HG03342 (cell line): ENCODE data around the gene KLC1.

Experiments used
- ATAC-seq: cut with Tn5 transposase; IDR thresholded peaks from one replicate; pipeline ENCODE4 v1.9.1; 2021; ENCODE audit warnings: mild to moderate bottlenecking, moderate library complexity; ENCODE audit not compliant: unreplicated experiment

KLC1 gene

DNA sequence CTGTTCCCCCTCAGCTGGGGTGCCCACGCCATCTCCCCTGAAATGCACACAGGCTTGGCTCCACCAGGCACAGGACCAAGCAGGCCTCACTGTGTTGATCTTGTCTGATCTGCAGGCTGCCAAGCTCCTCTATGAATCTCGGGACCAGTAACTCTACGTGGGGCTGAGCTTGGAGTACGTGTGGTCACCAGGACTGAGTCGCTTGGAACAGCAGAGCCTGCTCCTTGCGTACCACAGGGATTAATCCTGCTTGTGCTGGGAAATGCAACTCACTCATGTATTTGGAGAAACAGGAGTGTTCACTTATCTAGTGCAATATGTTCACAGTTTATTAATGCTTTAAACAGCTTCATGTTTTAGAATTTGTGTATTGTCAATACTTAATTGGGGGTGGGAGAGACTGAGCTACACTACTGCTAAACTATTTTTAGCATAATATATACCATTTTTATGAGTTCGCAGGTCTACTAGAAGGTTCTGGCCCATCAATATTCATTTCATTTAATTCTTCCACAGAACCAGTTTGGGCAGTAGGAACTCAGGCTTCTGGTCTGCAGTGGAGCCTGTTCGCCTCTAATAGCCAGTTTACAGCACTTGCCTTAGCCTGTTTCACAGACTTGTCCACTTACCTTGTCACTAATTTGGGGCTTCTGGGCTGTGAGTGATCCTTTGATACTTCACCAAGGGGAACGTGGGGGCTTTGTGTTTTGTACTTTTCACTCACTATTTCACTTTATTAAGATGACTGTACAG, 104.0 kb downstream of the KLC1 start:
- ATAC-seq, result no peak

- no peak for ATAC-seq
Measured at GRCh38 chr14:103733651-103734050, 104.6 kb downstream of the KLC1 start.

GRCh38 chr14:103734081-103734888, 105.3 kb downstream of the KLC1 start:
- ATAC-seq, result no peak

DNA sequence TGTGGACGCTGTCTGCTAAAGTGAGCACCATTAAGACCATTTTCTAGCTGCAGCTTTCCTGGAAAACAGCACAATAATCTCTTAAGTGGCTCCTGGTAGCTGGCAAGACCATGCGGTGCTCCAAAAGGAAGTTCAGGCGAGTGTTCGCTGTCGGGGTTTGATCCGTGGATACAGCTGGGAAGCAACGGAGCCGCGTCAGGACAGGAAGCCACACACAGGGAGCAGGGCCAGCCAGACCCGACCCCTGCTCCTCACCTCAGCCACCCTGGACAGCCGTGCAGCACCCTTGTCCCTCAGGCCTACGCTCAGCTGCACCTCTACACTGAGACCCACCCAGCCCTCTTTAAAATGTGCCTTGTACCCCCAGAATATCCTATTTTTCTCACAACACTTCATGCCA, 106.0 kb downstream of the KLC1 start:
- no peak for ATAC-seq

- no peak for ATAC-seq
Measured at GRCh38 chr14:103735439-103735814, 106.4 kb downstream of the KLC1 start.

GRCh38 chr14:103735815-103736545, 107.0 kb downstream of the KLC1 start:
- ATAC-seq, result no peak

DNA sequence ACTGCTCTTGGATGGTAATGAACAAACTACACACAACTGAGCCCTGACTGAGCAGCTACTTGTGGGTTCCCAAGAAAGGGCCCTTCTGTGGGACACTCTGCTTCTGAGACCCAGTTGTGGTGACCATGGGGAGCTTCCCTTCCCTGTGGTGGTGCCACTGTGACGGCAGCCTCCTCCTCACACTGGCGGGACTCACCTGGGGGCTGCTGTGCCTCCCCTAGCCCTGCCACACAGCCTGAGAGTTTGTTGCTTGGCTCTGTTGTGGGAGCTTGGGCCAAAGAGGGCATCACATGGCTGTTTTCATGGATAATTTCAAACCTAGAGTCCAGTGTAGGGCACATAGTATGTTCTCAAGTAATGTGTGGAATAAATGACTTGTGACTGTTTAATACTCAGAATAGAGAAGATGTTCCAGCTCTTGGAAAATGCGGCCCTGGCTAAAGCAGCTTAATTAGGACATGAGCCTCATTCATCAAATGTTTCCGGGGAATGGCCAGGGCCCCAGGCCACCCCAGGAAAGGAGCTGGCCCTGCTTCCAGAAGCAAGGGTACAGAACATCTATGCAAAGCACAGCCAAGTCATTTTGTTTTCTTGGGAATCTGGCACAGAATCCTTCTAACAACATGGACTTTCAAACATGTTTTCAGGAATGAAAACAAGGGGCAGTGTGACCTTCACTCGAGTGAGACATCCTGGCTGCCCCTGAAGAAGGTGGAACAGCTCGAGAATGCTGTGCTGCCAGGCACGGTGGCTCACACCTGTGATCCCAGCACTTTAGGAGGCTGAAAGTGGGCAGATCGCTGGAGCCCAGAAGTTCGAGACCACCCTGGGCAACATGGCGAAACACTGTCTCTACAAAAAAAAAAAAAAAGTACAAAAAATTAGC, 107.8 kb downstream of the KLC1 start:
- ATAC-seq, result no peak

- no peak for ATAC-seq
Measured at GRCh38 chr14:103737432-103738045, 108.5 kb downstream of the KLC1 start.

DNA sequence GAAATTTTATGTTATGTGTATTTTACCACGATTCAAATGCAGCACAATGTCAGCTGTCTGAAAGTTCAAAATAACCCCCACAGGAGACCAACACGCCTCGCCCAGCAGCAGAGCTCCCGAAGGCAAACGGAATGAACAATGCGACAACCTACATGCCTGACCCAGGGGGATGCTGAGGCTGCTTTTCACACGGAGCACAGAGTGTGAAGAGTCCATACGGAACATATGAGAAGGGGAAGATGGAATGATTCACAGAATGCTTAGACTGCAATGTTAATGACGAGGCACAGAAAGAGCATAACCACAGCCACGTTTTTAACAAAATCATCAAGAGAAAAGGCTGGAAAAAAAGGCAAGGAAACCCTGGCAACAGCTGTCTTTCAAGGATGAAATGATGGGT, 109.2 kb downstream of the KLC1 start:
- no peak for ATAC-seq

GRCh38 chr14:103738701-103739451, 109.9 kb downstream of the KLC1 start:
- no peak for ATAC-seq

GRCh38 chr14:103739466-103739792, 110.4 kb downstream of the KLC1 start:
- ATAC-seq, result no peak

DNA sequence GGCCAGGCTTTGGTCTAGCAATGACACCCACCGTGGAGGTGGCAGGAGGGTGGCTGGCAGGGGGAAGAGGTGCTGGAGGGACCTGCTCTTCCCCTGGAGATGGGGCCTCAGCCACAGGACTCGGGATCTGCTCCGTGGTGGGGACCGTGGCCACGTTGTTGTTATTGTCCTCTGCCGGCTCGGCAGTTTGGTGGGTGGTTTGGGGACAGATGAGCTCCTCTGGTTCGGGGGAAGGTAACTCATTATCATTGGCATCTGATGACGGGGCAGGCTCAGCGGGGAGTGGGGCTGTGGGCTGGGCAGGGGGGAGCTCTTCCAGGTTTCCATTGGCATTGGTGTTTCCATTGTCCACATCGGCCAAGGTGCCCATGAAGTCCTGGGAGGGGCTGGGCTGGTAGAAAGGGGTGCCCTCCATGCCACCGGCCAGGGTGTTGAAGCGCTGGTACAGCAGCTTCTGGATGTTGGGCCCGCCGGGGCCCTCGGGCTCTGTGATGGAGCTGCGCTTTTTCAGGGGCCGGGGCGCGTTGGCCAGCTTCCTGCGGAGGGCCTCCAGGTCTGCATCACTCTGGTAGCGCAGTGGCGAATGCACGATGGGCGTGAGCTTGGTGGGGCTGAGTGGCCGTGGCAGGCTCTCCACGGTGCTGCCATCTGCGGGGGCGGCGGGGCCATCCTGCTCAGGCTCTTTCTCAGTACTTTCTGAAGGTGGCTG, 110.9 kb downstream of the KLC1 start:
- no peak for ATAC-seq

GRCh38 chr14:103740991-103741689, 112.1 kb downstream of the KLC1 start:
- ATAC-seq, result no peak

- no peak for ATAC-seq
Measured at GRCh38 chr14:103741876-103742275, 112.9 kb downstream of the KLC1 start.

GRCh38 chr14:103742499-103743255, 113.7 kb downstream of the KLC1 start:
- no peak for ATAC-seq

- ATAC-seq, result no peak
Measured at GRCh38 chr14:103743691-103744090, 114.7 kb downstream of the KLC1 start.

- ATAC-seq, result no peak
Measured at GRCh38 chr14:103744621-103745395, 115.8 kb downstream of the KLC1 start.
